GM23338 (cell line): ENCODE results near the gene TEX54. TPM values are rescaled to one million over a fixed set of nuclear protein-coding genes. Genes with fewer than 3 reads are reported as not detected.

Source experiments
- ATAC-seq: fragments of 200-7000 bp; cut with Tn5 transposase; 3 replicates; pipeline ENCODE4 v1.9.1; 2020
- DNase-seq: peaks from one replicate; pipeline ENCODE4 v3.0.0-alpha.2; 2015; ENCODE audit warnings: low spot score
- H2AFZ ChIP-seq: fragments of 200-600 bp; sonication (generic); 2 replicates; pipeline ENCODE4 v1.8.0; 2016; ENCODE audit warnings: antibody characterized with exemption, mild to moderate bottlenecking, moderate library complexity
- H3F3A ChIP-seq: fragments of 200-600 bp; sonication (generic); replicated peaks from 2 replicates; pipeline ENCODE4 v1.8.0; 2017; ENCODE audit warnings: antibody characterized with exemption, mixed run types, low read depth
- H3K27ac ChIP-seq: fragments of 200-600 bp; sonication (generic); 2 replicates; pipeline ENCODE4 v1.6.1; 2016; ENCODE audit warnings: low read depth
- H3K27me3 ChIP-seq: fragments of 200-600 bp; sonication (generic); 2 replicates; pipeline ENCODE4 v1.8.0; 2016; ENCODE audit warnings: mild to moderate bottlenecking, mixed run types, moderate library complexity; ENCODE audit not compliant: insufficient read depth
- H3K36me3 ChIP-seq: fragments of 200-600 bp; sonication (generic); 2 replicates; pipeline ENCODE4 v1.8.0; 2016; ENCODE audit warnings: mild to moderate bottlenecking; ENCODE audit not compliant: insufficient read depth
- H3K4me1 ChIP-seq: fragments of 200-600 bp; sonication (generic); 2 replicates; pipeline ENCODE4 v1.8.0; 2016; ENCODE audit warnings: mild to moderate bottlenecking, moderate library complexity; ENCODE audit not compliant: insufficient read depth
- H3K4me2 ChIP-seq: fragments of 200-600 bp; sonication (generic); 2 replicates; pipeline ENCODE4 v1.7.1; 2017; ENCODE audit warnings: mixed run types
- H3K4me3 ChIP-seq: fragments of 200-600 bp; sonication (generic); 2 replicates; pipeline ENCODE4 v1.6.1; 2016; ENCODE audit warnings: mixed run types
- H3K79me2 ChIP-seq: fragments of 200-600 bp; sonication (generic); replicated peaks from 2 replicates; pipeline ENCODE4 v1.8.0; 2017; ENCODE audit warnings: mild to moderate bottlenecking; ENCODE audit not compliant: insufficient read depth
- H3K9me2 ChIP-seq: fragments of 200-600 bp; sonication (generic); 2 replicates; pipeline ENCODE4 v1.8.0; 2017; ENCODE audit not compliant: insufficient read depth
- H4K20me1 ChIP-seq: fragments of 200-600 bp; sonication (generic); replicated peaks from 2 replicates; pipeline ENCODE4 v1.8.0; 2017; ENCODE audit warnings: mild to moderate bottlenecking; ENCODE audit not compliant: insufficient read depth
- H3K27ac Mint-ChIP-seq: 2 replicates; pipeline ENCODE4 v1.8.0; 2020; ENCODE audit warnings: inconsistent platforms, mild to moderate bottlenecking, moderate library complexity, mixed read lengths
- H3K27me3 Mint-ChIP-seq: 3 replicates; pipeline ENCODE4 v1.8.0; 2022; ENCODE audit warnings: low read depth, mild to moderate bottlenecking, moderate library complexity, mixed read lengths, inconsistent platforms; ENCODE audit not compliant: insufficient read depth, poor library complexity
- H3K36me3 Mint-ChIP-seq: 3 replicates; pipeline ENCODE4 v1.8.0; 2021; ENCODE audit warnings: low read depth, mild to moderate bottlenecking, inconsistent platforms, moderate library complexity, mixed read lengths
- H3K4me1 Mint-ChIP-seq: 3 replicates; pipeline ENCODE4 v1.8.0; 2020; ENCODE audit warnings: mild to moderate bottlenecking, inconsistent platforms, mixed read lengths
- H3K4me3 Mint-ChIP-seq: 3 replicates; pipeline ENCODE4 v1.8.0; 2021; ENCODE audit warnings: moderate library complexity, mild to moderate bottlenecking, inconsistent platforms, mixed read lengths
- H3K9me3 Mint-ChIP-seq: 3 replicates; pipeline ENCODE4 v1.8.0; 2020; ENCODE audit warnings: moderate library complexity, mild to moderate bottlenecking, inconsistent platforms, mixed read lengths
- CTCF ChIP-seq, 2 experiments: fragments of 200-600 bp in 1 of 2; sonication (generic) in 1 of 2; conservative IDR thresholded peaks; 2 replicates each; pipeline versions ENCODE4 v1.5.1 to v1.6.1; 2016 to 2017; ENCODE audit warnings: antibody characterized with exemption in 2 of 2, low read depth in 2 of 2, mild to moderate bottlenecking in 2 of 2, moderate library complexity in 1 of 2
- ETS1 ChIP-seq: IDR thresholded peaks from 2 replicates; pipeline ENCODE4 v1.6.1; 2016; ENCODE audit warnings: antibody characterized with exemption
- EZH2 ChIP-seq: fragments of 200-600 bp; sonication (generic); IDR thresholded peaks from one replicate; pipeline ENCODE4 v1.8.0; 2017; ENCODE audit warnings: antibody characterized with exemption, mild to moderate bottlenecking, low read depth; ENCODE audit not compliant: unreplicated experiment
- NANOG ChIP-seq: IDR thresholded peaks from 2 replicates; pipeline ENCODE4 v1.6.1; 2016; ENCODE audit warnings: antibody characterized with exemption, borderline replicate concordance
- REST ChIP-seq: IDR thresholded peaks from one replicate; pipeline ENCODE4 v1.6.1; 2018; ENCODE audit warnings: antibody characterized with exemption; ENCODE audit not compliant: unreplicated experiment
- STAT1 ChIP-seq: IDR thresholded peaks from one replicate; pipeline ENCODE4 v1.6.1; 2016; ENCODE audit warnings: antibody characterized with exemption; ENCODE audit not compliant: unreplicated experiment
- polyA plus RNA-seq: library from polyadenylated mRNA; unstranded; fragments of >200 nt; fragmentation: Nextera tagmentation; extraction: Ambion mirVana; gene quantifications from 2 replicates; pipeline ENCODE4 v1.2.1, GENCODE V29; 2016
- total RNA-seq: library from RNA; depleted of rRNA; stranded (reverse); fragments of >200 nt; shearing (Covaris generic); gene quantifications from 2 replicates; pipeline ENCODE4 v1.2.3, GENCODE V29; 2014

Gene TEX54
- total and polyA plus RNA-seq, 2 experiments from 2014 or later: 1.9 TPM; not detected in 1

DNA sequence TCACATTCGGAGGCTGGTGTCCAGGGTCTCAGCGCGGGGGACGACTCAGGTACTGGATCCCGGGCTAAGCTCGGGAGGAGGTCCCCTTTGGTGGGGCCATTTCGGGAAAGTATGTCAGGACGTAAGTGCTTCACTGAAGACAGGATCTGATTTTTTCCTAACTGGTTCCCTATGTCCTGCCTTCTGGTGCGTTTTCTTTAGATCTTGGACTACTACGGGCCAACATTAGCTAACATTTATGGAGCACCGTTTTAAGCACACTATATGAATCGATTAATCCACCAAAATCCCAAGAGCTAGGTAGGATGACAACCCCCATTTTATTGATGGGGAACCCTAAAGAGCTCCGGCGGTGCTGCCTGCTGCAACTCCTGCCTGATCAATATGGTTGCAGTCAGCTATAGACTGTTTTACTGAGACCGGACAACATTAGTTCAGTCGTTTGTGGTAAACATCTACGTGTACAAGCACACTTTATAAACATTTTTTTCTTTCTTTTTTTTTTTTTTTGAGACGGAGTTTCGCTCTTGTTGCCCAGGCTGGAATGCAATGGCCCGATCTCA is 23.8 kb upstream of the TEX54 start:
- H3K27me3 ChIP-seq: no peaks in the 10 kb centered on the region
- no peak for DNase-seq
- Mint-ChIP-seq H3K27ac (peak overlapping the region; percentile 100), H3K36me3 (peaks cover 95% of the 10 kb centered on the region), H3K9me3 (peaks cover 19% of the 10 kb centered on the region), H3K4me1 (peaks cover 57% of the 10 kb centered on the region), H3K27me3 (peaks cover 60% of the 10 kb centered on the region), H3K4me3 (peak overlapping the region; percentile 98)
- no peak for TF ChIP-seq ETS1
- no peak for TF ChIP-seq NANOG
- no peak for TF ChIP-seq CTCF (conservative IDR thresholded peaks at IDR 0.05; ENCODE audit: low read depth in 2 of 2)
- TF ChIP-seq EZH2: no peak
- H3K36me3 ChIP-seq: peaks cover 43% of the 10 kb centered on the region
- peak overlapping the region; percentile 100 for H3K4me3 ChIP-seq
- H3F3A ChIP-seq: peaks cover 67% of the 10 kb centered on the region
- peaks cover 39% of the 10 kb centered on the region for H4K20me1 ChIP-seq
- no peak; the same call in 2 of the 3 replicates for ATAC-seq
- H3K27ac ChIP-seq: peak overlapping the region; percentile 94
- no peaks in the 10 kb centered on the region for H3K9me2 ChIP-seq
- H3K79me2 ChIP-seq: peaks cover 88% of the 10 kb centered on the region
- peaks cover 63% of the 10 kb centered on the region for H3K4me1 ChIP-seq
- H3K4me2 ChIP-seq: peak overlapping the region; percentile 88
- no peak overlapping the region for H2AFZ ChIP-seq

- peaks cover 43% of the 10 kb centered on the region for H3K36me3 ChIP-seq
- peaks cover 39% of the 10 kb centered on the region for H4K20me1 ChIP-seq
- peak overlapping the region; percentile 100 for H3K4me3 ChIP-seq
- peaks cover 19% of the 10 kb centered on the region for H3K9me3 Mint-ChIP-seq
- H3K36me3 Mint-ChIP-seq: peaks cover 96% of the 10 kb centered on the region
- peaks cover 50% of the 10 kb centered on the region for H3K4me1 Mint-ChIP-seq
- peak overlapping the region; percentile 100 for H3K4me2 ChIP-seq
- H3K9me2 ChIP-seq: no peaks in the 10 kb centered on the region
- H3K27me3 Mint-ChIP-seq: peaks cover 67% of the 10 kb centered on the region
- peak overlapping the region; percentile 100 for H3K27ac Mint-ChIP-seq
- peaks cover 82% of the 10 kb centered on the region for H3K79me2 ChIP-seq
- H3K4me3 Mint-ChIP-seq: peak overlapping the region; percentile 98
- DNase-seq: peak; percentile 99
- peak overlapping the region; percentile 97 for H3K27ac ChIP-seq
- no peaks in the 10 kb centered on the region for H3K27me3 ChIP-seq
- ATAC-seq: peak; percentile 73
- H2AFZ ChIP-seq: no peak overlapping the region
- peaks cover 56% of the 10 kb centered on the region for H3K4me1 ChIP-seq
- H3F3A ChIP-seq: peaks cover 66% of the 10 kb centered on the region
- TF ChIP-seq EZH2 (no peak), REST (no peak), NANOG (no peak), STAT1 (no peak)
Measured at GRCh38 chr11:62855571-62856332, 23.1 kb upstream of the TEX54 start.
